Adipose tissue (tissue), 3 donors: Measurements from ENCODE around the gene CHST14. TPM values are rescaled to one million over a fixed set of nuclear protein-coding genes. Genes with fewer than 3 reads are reported as not detected.

Experiments
- H3K27ac ChIP-seq: one replicate; pipeline ENCODE4 v1.5.1; 2013; ENCODE audit warnings: low read depth, low read length
- WGBS, 3 donors: extraction: QIAGEN DNeasy Blood & Tissue Kit; methylation state at CpG; one replicate each; pipeline ENCODE4 v1.1.7; 2013; 5-methylcytosine and 5-hydroxymethylcytosine counted together
- polyA plus RNA-seq, 3 donors: library from polyadenylated mRNA; stranded (reverse); fragments of 200-250 nt; gene quantifications; one replicate each; pipeline ENCODE4 v1.2.3, GENCODE V29; 2013
- donor health status: healthy with polysubstance abuse.
- donor health status: Bipolar disorder and iron deficiency.
- donor health status: healthy.

Gene CHST14
- polyA plus RNA-seq, 3 donors, result 4.7 to 7.4 (median 7.0) TPM

GRCh38 chr15:40456738-40457137 is 14.0 kb upstream of the CHST14 start:
- 41 to 75% (median 67%) methylated on average over 4 of the region's 4 CpGs for WGBS, 3 donors

GRCh38 chr15:40458495-40459371 is 12.1 kb upstream of the CHST14 start:
- no peak overlapping the region for H3K27ac ChIP-seq
- 91 to 96% (median 96%) methylated on average over 37 of the region's 37 CpGs for WGBS, 3 donors

More at GRCh38 chr15:40456738-40457137, 14.0 kb upstream of the CHST14 start:
- H3K27ac ChIP-seq, result no peak overlapping the region

- WGBS, 3 donors, result 95 to 97% (median 97%) methylated on average over 19 of the region's 19 CpGs
Measured at GRCh38 chr15:40459391-40460015, 11.3 kb upstream of the CHST14 start.

GRCh38 chr15:40460404-40460803 is 10.4 kb upstream of the CHST14 start:
- 89 to 95% (median 90%) methylated on average over 2 of the region's 2 CpGs for WGBS, 3 donors

More at GRCh38 chr15:40459391-40460015, 11.3 kb upstream of the CHST14 start:
- no peak overlapping the region for H3K27ac ChIP-seq

GRCh38 chr15:40461958-40462357 is 8.8 kb upstream of the CHST14 start:
- no peak overlapping the region for H3K27ac ChIP-seq
- WGBS, 3 donors, result 93 to 96% (median 94%) methylated on average over 21 of the region's 21 CpGs

More at GRCh38 chr15:40460404-40460803, 10.4 kb upstream of the CHST14 start:
- H3K27ac ChIP-seq, result no peak overlapping the region

- 87 to 97% (median 96%) methylated on average over 2 of the region's 2 CpGs for WGBS, 3 donors
- H3K27ac ChIP-seq, result no peak overlapping the region
Measured at GRCh38 chr15:40463279-40463678, 7.5 kb upstream of the CHST14 start.

GRCh38 chr15:40463886-40464545 is 6.8 kb upstream of the CHST14 start:
- 91 to 94% (median 93%) methylated on average over 14 of the region's 14 CpGs for WGBS, 3 donors
- H3K27ac ChIP-seq, result no peak overlapping the region

GRCh38 chr15:40464595-40465185 is 6.1 kb upstream of the CHST14 start:
- H3K27ac ChIP-seq, result no peak overlapping the region
- 92 to 98% (median 95%) methylated on average over 3 of the region's 3 CpGs for WGBS, 3 donors

GRCh38 chr15:40465939-40466338 is 4.8 kb upstream of the CHST14 start:
- no peak overlapping the region for H3K27ac ChIP-seq
- WGBS, 3 donors, result 98% methylated on average over 10 of the region's 10 CpGs

- H3K27ac ChIP-seq, result no peak overlapping the region
- 74 to 84% (median 75%) methylated on average over 7 of the region's 7 CpGs for WGBS, 3 donors
Measured at GRCh38 chr15:40466426-40467260, 4.1 kb upstream of the CHST14 start.

- H3K27ac ChIP-seq, result no peak overlapping the region
Measured at GRCh38 chr15:40467261-40467615, 3.5 kb upstream of the CHST14 start.

- 85% methylated on average over 4 of the region's 4 CpGs for WGBS, 3 donors
Measured at GRCh38 chr15:40468898-40469331, 1.9 kb upstream of the CHST14 start.

GRCh38 chr15:40469776-40470390 is 901 bp upstream of the CHST14 start:
- peak overlapping the region; percentile 77 for H3K27ac ChIP-seq
- WGBS, 3 donors, result 77 to 86% (median 79%) methylated on average over 7 of the region's 7 CpGs

More at GRCh38 chr15:40468898-40469331, 1.9 kb upstream of the CHST14 start:
- no peak overlapping the region for H3K27ac ChIP-seq

GRCh38 chr15:40471105-40471807 is 472 bp downstream of the CHST14 start:
- 1% methylated on average over 44 to 60 of the region's 60 CpGs for WGBS, 3 donors
- peak overlapping the region; percentile 77 for H3K27ac ChIP-seq

GRCh38 chr15:40471808-40472150 is 995 bp downstream of the CHST14 start:
- no peak overlapping the region for H3K27ac ChIP-seq
- WGBS, 3 donors, result 11 to 14% (median 11%) methylated on average over 16 of the region's 16 CpGs

GRCh38 chr15:40472171-40472727 is 1.5 kb downstream of the CHST14 start:
- WGBS, 3 donors, result 79 to 84% (median 81%) methylated on average over 9 of the region's 9 CpGs
- no peak overlapping the region for H3K27ac ChIP-seq

GRCh38 chr15:40474581-40474980 is 3.8 kb downstream of the CHST14 start:
- no peak overlapping the region for H3K27ac ChIP-seq
- WGBS, 3 donors, result 77 to 85% (median 84%) methylated on average over 8 of the region's 8 CpGs
